ENCODE data around the gene RHOF.

RHOF gene

DNA sequence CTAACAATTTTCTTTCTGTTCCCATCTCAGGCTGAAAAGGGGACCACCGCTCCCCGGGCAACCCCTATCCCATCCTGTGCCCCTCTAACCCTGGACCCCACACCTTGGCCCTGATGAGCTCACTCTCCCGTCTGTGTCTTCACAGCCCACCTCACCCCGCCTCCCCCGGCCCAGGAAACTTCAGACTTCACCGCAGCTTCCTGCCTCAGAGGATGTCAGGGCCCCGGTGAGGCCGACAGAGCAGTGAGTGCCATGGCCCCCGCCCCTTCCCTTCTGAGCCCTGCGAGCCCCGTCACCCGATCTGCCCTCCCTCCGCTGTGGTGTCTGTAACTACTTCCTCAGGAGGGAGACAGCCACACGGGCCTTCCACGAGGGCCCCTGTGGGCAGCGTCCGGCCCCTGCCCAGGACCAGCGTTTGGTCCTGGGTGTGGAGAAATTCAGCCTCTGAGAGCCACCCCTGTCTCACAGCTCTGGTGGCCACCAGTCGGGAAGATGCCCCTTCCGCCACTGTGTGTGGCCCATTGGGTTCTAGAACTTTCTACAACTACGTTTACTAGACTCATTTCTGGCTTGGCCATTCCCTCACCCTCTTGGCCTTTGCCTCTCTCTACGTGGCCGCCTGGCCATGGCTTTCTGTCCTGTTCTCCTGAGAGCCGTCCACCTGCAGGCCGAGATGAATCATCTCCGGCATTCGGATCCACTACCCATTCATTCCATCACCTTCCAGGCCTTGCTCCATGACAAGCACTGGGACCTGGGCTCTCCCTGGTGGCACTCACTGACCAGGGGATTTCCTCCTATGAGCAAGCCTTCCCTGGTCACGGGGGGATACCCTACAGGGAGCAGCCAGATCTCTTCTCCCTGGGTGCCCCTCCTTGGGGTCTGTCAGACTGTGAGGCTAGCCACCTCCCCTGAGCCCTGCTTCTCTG, 3.4 kb downstream of the RHOF start:
- H3K27ac ChIP-seq (ENCODE audit: insufficient read depth, low read depth, low read length, poor library complexity, severe bottlenecking): no peak overlapping the region
- no peaks in the 10 kb centered on the region for H3K36me3 ChIP-seq (ENCODE audit: control insufficient read depth, insufficient read depth, low read length)
- peaks cover 18% of the 10 kb centered on the region for H3K27me3 ChIP-seq (ENCODE audit: control insufficient read depth, insufficient read depth, low read length, poor library complexity, severe bottlenecking)
- peaks cover 3% of the 10 kb centered on the region for H3K4me1 ChIP-seq (ENCODE audit: control insufficient read depth, insufficient read depth, low read length)
- no peak overlapping the region for H3K4me3 ChIP-seq (ENCODE audit: insufficient read depth, low read depth, low read length)
- 79% methylated on average over 28 of the region's 28 CpGs for WGBS, 2 experiments
- no peaks in the 10 kb centered on the region for H3K9me3 ChIP-seq (ENCODE audit: control insufficient read depth, low read length)

DNA sequence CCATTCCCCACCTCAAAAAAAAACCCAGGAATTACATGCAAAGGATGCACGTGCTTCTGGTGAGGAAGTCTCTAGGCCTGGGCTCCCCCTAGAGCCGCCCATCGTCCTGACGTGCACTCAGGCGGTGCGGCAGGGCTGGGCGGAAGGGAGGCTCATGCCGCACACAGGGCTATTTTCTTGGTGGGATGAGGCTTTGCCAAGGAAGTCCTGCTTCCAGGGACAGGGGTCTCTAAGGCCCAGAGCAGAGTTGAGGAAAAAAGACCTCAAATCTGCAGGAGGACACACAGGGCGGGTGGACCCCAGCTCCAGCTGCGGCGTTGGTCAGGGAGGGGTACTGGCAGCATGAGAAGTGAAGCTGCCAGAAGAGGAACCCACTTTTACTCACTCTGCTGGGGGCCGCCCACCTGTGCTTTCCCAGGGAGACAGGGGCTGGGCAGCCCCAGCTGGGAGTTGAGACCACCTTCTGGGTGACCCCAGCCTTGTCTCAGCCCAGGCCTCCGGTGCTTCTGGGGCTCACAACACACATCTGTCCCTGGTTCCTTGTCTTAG, 4.2 kb downstream of the RHOF start:
- WGBS, 2 experiments: 79 to 80% methylated on average over 13 of the region's 13 CpGs
- H3K27me3 ChIP-seq (ENCODE audit: control insufficient read depth, insufficient read depth, low read length, poor library complexity, severe bottlenecking): peaks cover 18% of the 10 kb centered on the region
- no peaks in the 10 kb centered on the region for H3K9me3 ChIP-seq (ENCODE audit: control insufficient read depth, low read length)
- H3K27ac ChIP-seq (ENCODE audit: insufficient read depth, low read depth, low read length, poor library complexity, severe bottlenecking): no peak overlapping the region
- peaks cover 3% of the 10 kb centered on the region for H3K4me1 ChIP-seq (ENCODE audit: control insufficient read depth, insufficient read depth, low read length)
- H3K36me3 ChIP-seq (ENCODE audit: control insufficient read depth, insufficient read depth, low read length): no peaks in the 10 kb centered on the region
- H3K4me3 ChIP-seq (ENCODE audit: insufficient read depth, low read depth, low read length): no peak overlapping the region

DNA sequence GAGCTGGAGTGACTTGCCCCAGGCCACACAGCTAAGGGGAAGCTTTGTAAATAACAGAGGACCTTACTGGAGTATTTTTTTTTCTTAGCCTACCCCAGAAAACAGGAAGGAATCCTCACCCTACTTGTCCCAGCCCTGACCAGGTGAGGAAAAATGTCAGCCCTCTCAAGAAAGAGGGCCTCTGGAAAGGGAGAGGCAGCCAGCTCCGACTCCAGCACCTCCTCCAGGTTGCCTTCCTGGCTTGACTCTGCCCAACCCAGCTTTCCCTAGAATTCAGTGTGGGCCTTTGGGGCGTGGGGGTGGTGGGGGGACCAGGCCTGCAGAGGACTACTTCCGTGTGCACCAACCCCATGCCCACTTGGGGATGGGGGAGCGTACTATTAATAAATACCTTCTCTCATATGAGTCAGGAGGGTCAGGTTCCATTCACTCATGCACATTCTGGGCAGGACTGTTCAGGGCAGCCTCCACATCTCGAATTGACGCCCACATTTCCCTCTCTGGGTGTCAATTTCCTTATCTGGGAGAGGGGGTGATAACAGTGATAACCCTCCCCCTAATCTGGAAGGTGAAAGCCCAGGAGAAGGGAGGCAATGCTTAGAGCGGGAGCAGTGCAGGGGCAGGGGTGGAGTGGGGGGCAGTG, 5.2 kb downstream of the RHOF start:
- WGBS, 2 experiments: 95 to 96% methylated on average over 7 of the region's 7 CpGs
- Histone ChIP-seq H3K27me3 (ENCODE audit: control insufficient read depth, insufficient read depth, low read length, poor library complexity, severe bottlenecking) (peaks cover 11% of the 10 kb centered on the region), H3K4me1 (ENCODE audit: control insufficient read depth, insufficient read depth, low read length) (peaks cover 2% of the 10 kb centered on the region), H3K36me3 (ENCODE audit: control insufficient read depth, insufficient read depth, low read length) (no peaks in the 10 kb centered on the region), H3K27ac (ENCODE audit: insufficient read depth, low read depth, low read length, poor library complexity, severe bottlenecking) (no peak overlapping the region), H3K9me3 (ENCODE audit: control insufficient read depth, low read length) (no peaks in the 10 kb centered on the region), H3K4me3 (ENCODE audit: insufficient read depth, low read depth, low read length) (no peak overlapping the region)

DNA sequence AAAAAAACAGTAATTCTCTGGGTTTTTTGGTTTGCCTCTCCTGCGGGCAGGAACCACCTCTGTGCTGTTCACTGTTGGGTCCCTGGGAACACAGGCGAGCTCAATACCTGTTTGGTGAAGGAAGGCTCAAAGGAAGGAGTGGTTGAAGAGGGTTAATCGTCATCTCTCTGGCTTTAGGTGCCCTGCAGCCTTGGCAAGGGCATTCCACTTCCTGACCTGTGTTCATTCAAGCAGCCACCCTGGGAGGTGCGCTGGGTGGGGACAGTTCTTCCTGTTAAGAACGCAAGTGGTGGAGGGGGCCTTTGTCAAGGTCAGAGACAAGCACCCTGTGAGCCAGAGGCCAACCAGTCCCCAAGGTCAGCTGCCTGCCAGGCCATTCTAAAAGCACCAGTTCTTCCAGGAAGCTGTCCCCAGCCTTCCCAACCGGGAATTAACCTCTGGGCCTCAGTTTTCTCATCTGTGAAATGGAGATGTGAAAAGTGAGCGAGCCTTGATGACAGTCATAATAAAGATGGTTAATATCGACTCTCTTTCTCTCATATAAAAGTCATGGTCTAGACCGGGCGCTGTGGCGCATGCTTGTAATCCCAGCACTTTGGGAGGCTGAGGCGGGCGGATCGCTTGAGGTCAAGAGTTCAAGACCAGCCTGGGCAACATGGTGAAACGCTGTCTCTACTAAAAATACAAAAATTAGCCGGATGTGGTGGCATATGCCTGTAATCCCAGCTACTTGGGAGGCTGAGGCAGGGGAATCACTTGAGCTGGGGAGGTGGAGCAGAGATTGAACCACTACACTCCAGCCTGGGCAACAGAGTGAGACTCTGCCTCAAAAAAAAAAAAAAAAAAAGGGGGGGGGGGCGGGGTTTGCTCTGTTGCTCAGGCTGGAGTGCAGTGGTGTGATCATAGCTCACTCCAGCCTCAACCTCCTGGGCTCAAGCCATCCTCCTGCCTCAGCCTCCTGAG, 6.1 kb downstream of the RHOF start:
- peaks cover 2% of the 10 kb centered on the region for H3K4me1 ChIP-seq (ENCODE audit: control insufficient read depth, insufficient read depth, low read length)
- no peak overlapping the region for H3K4me3 ChIP-seq (ENCODE audit: insufficient read depth, low read depth, low read length)
- H3K36me3 ChIP-seq (ENCODE audit: control insufficient read depth, insufficient read depth, low read length): no peaks in the 10 kb centered on the region
- H3K27me3 ChIP-seq (ENCODE audit: control insufficient read depth, insufficient read depth, low read length, poor library complexity, severe bottlenecking): peaks cover 2% of the 10 kb centered on the region
- no peaks in the 10 kb centered on the region for H3K9me3 ChIP-seq (ENCODE audit: control insufficient read depth, low read length)
- 92 to 94% methylated on average over 17 of the region's 17 CpGs for WGBS, 2 experiments
- H3K27ac ChIP-seq (ENCODE audit: insufficient read depth, low read depth, low read length, poor library complexity, severe bottlenecking): no peak overlapping the region

DNA sequence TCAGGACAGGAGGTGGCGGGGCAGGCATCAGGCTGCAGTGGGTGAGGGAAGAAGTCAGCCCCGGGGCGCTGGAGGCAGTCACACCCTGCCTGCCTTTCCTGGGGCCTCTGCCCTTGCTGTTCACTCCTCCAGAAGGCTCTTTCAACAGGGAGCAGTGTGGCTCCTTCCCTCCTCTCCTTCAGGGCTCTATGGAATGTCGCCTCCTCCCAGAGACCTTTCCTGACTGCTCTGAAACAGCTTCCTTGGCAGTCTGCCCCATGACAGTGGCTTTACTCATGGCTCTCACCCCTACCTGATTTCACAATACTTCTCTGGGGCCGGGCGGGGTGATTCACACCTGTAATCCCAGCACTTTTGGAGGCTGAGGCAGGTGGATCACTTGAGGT, 7.1 kb downstream of the RHOF start:
- Histone ChIP-seq H3K36me3 (ENCODE audit: control insufficient read depth, insufficient read depth, low read length) (no peaks in the 10 kb centered on the region), H3K4me1 (ENCODE audit: control insufficient read depth, insufficient read depth, low read length) (peaks cover 11% of the 10 kb centered on the region), H3K9me3 (ENCODE audit: control insufficient read depth, low read length) (no peaks in the 10 kb centered on the region), H3K27me3 (ENCODE audit: control insufficient read depth, insufficient read depth, low read length, poor library complexity, severe bottlenecking) (no peaks in the 10 kb centered on the region), H3K4me3 (ENCODE audit: insufficient read depth, low read depth, low read length) (no peak overlapping the region), H3K27ac (ENCODE audit: insufficient read depth, low read depth, low read length, poor library complexity, severe bottlenecking) (no peak overlapping the region)
- WGBS, 2 experiments: 88 to 91% methylated on average over 6 of the region's 6 CpGs

DNA sequence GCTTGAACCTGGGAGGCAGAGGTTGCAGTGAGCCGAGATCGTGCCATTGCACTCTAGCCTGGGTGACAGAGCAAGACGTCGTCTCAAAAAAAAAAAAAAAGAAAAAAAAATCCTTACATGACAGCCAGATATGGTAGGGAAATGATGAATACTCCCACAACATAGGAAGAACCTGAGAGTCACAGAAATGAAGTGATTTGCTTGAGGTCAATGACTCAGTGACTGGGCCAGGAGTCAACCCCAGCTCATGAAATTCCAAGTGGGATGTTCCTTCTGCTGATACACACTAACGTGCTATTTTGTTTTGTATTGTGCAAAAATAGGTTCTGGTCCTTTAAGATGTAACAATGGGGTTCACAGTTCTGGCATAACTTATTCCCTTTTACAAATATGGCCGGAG, 9.0 kb downstream of the RHOF start:
- H3K4me1 ChIP-seq (ENCODE audit: control insufficient read depth, insufficient read depth, low read length): peaks cover 13% of the 10 kb centered on the region
- no peaks in the 10 kb centered on the region for H3K9me3 ChIP-seq (ENCODE audit: control insufficient read depth, low read length)
- H3K36me3 ChIP-seq (ENCODE audit: control insufficient read depth, insufficient read depth, low read length): no peaks in the 10 kb centered on the region
- no peaks in the 10 kb centered on the region for H3K27me3 ChIP-seq (ENCODE audit: control insufficient read depth, insufficient read depth, low read length, poor library complexity, severe bottlenecking)
- no peak overlapping the region for H3K4me3 ChIP-seq (ENCODE audit: insufficient read depth, low read depth, low read length)
- WGBS, 2 experiments: 96% methylated on average over 4 to 6 of the region's 6 CpGs
- no peak overlapping the region for H3K27ac ChIP-seq (ENCODE audit: insufficient read depth, low read depth, low read length, poor library complexity, severe bottlenecking)

DNA sequence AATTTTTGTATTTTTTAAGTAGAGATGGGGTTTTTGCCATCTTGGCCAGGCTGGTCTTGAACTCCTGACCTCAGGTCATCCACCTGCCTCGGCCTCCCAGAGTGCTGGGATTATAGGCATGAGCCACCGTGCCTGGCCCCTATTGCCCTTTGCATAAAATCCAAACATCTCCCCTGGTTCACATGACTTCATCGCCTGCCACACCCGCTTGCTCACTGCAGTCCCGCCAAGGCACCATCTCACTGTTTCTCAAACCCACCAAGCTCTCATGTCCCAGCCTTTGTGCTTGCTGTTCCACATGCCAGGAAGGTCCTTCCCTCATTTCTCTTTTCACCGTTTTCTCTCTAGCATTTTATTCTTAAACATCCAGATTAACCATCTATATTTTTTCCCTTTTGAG, 9.7 kb downstream of the RHOF start:
- Histone ChIP-seq H3K4me3 (ENCODE audit: insufficient read depth, low read depth, low read length) (no peak overlapping the region), H3K4me1 (ENCODE audit: control insufficient read depth, insufficient read depth, low read length) (peaks cover 13% of the 10 kb centered on the region), H3K27me3 (ENCODE audit: control insufficient read depth, insufficient read depth, low read length, poor library complexity, severe bottlenecking) (no peaks in the 10 kb centered on the region), H3K36me3 (ENCODE audit: control insufficient read depth, insufficient read depth, low read length) (no peaks in the 10 kb centered on the region), H3K27ac (ENCODE audit: insufficient read depth, low read depth, low read length, poor library complexity, severe bottlenecking) (no peak overlapping the region), H3K9me3 (ENCODE audit: control insufficient read depth, low read length) (no peaks in the 10 kb centered on the region)
- 90 to 91% methylated on average over 6 of the region's 6 CpGs for WGBS, 2 experiments

DNA sequence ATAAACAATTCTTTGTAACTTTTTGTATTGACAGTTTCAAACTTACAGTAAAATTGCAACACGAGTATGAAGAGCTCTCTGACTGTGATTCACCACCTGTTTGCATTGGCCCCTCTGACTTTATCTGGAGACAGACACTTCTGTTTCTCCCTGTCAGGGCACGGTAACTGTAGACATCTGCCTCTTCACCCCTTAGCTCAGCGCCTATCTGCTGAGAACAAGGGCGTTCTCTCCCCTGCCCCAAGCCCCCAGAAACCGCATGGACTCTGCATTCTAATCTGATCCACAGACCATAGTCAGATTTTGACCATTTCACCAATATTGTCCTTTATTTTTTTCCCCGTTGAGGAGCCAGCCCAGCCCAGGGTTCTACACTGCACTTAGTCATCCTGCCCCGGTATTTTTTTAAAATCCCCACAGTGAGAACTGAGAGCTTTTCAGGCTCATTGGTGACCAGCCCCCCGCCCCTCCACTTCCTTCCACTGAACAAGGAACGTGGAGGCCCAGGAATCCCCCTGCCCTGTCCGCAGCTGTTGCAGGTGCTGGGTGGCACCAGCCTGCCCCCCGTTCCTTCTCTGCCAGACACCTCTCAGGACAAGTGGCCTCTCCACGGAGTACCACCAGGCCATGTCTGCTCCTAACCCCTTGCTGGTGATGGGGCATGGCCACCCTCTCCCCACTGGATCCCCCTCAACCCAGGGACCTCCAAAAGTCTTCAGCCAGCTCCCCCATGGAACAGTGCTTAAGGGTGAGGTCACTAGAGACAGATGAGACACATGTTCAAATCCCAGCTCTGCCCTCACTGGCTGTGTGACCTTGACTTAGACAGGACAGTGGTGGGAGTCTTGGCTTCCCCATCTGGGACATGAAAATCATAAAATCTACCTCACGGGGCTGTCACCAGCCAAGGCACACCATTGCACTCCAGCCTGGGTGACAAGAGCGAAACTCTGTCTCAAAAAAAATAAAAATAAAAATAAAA, 11.2 kb downstream of the RHOF start:
- Histone ChIP-seq H3K4me1 (ENCODE audit: control insufficient read depth, insufficient read depth, low read length) (peaks cover 13% of the 10 kb centered on the region), H3K36me3 (ENCODE audit: control insufficient read depth, insufficient read depth, low read length) (no peaks in the 10 kb centered on the region), H3K4me3 (ENCODE audit: insufficient read depth, low read depth, low read length) (no peak overlapping the region), H3K9me3 (ENCODE audit: control insufficient read depth, low read length) (no peaks in the 10 kb centered on the region), H3K27ac (ENCODE audit: insufficient read depth, low read depth, low read length, poor library complexity, severe bottlenecking) (peak overlapping the region; percentile 44), H3K27me3 (ENCODE audit: control insufficient read depth, insufficient read depth, low read length, poor library complexity, severe bottlenecking) (no peaks in the 10 kb centered on the region)
- 68% methylated on average over 14 of the region's 14 CpGs for WGBS, 2 experiments

DNA sequence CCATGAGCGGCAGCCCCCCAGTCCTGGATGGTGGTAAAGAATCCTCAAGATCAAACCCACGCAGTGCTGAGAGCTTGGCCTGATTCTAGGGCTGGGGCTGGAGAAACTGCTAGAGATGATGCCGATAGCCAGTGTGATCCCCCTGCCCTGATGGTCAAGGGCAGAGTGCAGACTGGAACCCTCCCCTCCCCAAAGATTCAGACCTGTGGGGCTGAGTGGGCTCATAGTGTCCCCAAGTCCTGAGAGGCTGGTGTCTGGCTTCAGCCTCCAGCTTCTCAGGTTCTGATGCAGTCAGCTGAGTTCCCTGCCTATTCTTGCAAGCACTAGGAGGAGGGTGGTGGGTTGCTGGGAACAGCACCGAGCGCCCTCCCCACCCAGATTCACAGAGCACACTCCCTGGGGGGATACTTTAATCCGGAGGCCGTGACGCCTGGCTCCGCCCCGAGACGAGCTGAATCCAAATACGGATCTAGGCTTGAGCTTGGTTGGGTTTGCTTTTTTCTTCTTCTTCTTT, 11.9 kb downstream of the RHOF start:
- Histone ChIP-seq H3K4me1 (ENCODE audit: control insufficient read depth, insufficient read depth, low read length) (peaks cover 13% of the 10 kb centered on the region), H3K4me3 (ENCODE audit: insufficient read depth, low read depth, low read length) (no peak overlapping the region), H3K9me3 (ENCODE audit: control insufficient read depth, low read length) (no peaks in the 10 kb centered on the region), H3K36me3 (ENCODE audit: control insufficient read depth, insufficient read depth, low read length) (no peaks in the 10 kb centered on the region), H3K27ac (ENCODE audit: insufficient read depth, low read depth, low read length, poor library complexity, severe bottlenecking) (no peak overlapping the region), H3K27me3 (ENCODE audit: control insufficient read depth, insufficient read depth, low read length, poor library complexity, severe bottlenecking) (no peaks in the 10 kb centered on the region)
- WGBS, 2 experiments: 33 to 37% methylated on average over 12 of the region's 12 CpGs

Measured in ectodermal cell (in vitro differentiated cells).